GM21390 (cell line): ENCODE measurements around the gene GJC3.
A peak's percentile ranks its signal among the peaks of the same experiment; 100 is the strongest.
"Not testable (repeated sequence)": the region's sequence is repeated elsewhere in the genome, so short reads cannot be mapped to it uniquely, and the experiment has no call there.

Source experiments
- ATAC-seq: cut with Tn5 transposase; IDR thresholded peaks from one replicate; pipeline ENCODE4 v1.9.1; 2021; ENCODE audit not compliant: unreplicated experiment

Gene GJC3

GRCh38 chr7:99930376-99930775, 956 bp upstream of the GJC3 start:
- ATAC-seq = no peak

- ATAC-seq = no peak
Observed at GRCh38 chr7:99929730-99930053, 272 bp upstream of the GJC3 start.

GRCh38 chr7:99928188-99928587, 1.2 kb downstream of the GJC3 start:
- ATAC-seq = no peak

- no peak for ATAC-seq
Observed at GRCh38 chr7:99927536-99927935, 1.9 kb downstream of the GJC3 start.

GRCh38 chr7:99926321-99926720, 3.1 kb downstream of the GJC3 start:
- no peak for ATAC-seq

GRCh38 chr7:99923200-99923599, 6.2 kb downstream of the GJC3 start:
- no peak for ATAC-seq

- ATAC-seq = no peak
Observed at GRCh38 chr7:99920149-99920548, 9.3 kb downstream of the GJC3 start.

GRCh38 chr7:99919814-99920112, 9.7 kb downstream of the GJC3 start:
- no peak for ATAC-seq

GRCh38 chr7:99918959-99919813, 10.2 kb downstream of the GJC3 start, which contains the start of gene TRIM4:
TRIM4 (minus strand) TSS chr7:99919530; CDS start chr7:99919401, 129 bp downstream.
- peak; percentile 89 for ATAC-seq

GRCh38 chr7:99910976-99911375, 18.4 kb downstream of the GJC3 start:
- no peak for ATAC-seq

- no peak for ATAC-seq
Observed at GRCh38 chr7:99901581-99901980, 27.8 kb downstream of the GJC3 start.

GRCh38 chr7:99899830-99900519, 29.4 kb downstream of the GJC3 start:
- ATAC-seq = no peak

GRCh38 chr7:99898836-99899235, 30.6 kb downstream of the GJC3 start:
- ATAC-seq = no peak

- no peak for ATAC-seq
Observed at GRCh38 chr7:99898023-99898357, 31.4 kb downstream of the GJC3 start.

GRCh38 chr7:99897322-99898022, 31.9 kb downstream of the GJC3 start:
- ATAC-seq = no peak

- no peak for ATAC-seq
Observed at GRCh38 chr7:99894738-99895137, 34.7 kb downstream of the GJC3 start.

GRCh38 chr7:99893280-99893679, 36.1 kb downstream of the GJC3 start:
- ATAC-seq = no peak

- not testable (repeated sequence) for ATAC-seq
Observed at GRCh38 chr7:99890348-99890747, 39.1 kb downstream of the GJC3 start.

- not testable (repeated sequence) for ATAC-seq
Observed at GRCh38 chr7:99888366-99888765, 41.1 kb downstream of the GJC3 start.

- no peak for ATAC-seq
Observed at GRCh38 chr7:99881370-99881769, 48.0 kb downstream of the GJC3 start.

GRCh38 chr7:99876933-99877332, 52.5 kb downstream of the GJC3 start, which contains the start of gene OR2AE1:
OR2AE1 (minus strand) TSS chr7:99877033; CDS start chr7:99877033, 0 bp downstream.
- ATAC-seq = no peak

GRCh38 chr7:99876491-99876890, 52.9 kb downstream of the GJC3 start:
- no peak for ATAC-seq
